ENCODE results near the gene CCNQ. TPM values are rescaled to one million over a fixed set of nuclear protein-coding genes. Genes with fewer than 3 reads are reported as not detected.

CCNQ gene
- total RNA-seq, 1 donor: 29.3 TPM

DNA sequence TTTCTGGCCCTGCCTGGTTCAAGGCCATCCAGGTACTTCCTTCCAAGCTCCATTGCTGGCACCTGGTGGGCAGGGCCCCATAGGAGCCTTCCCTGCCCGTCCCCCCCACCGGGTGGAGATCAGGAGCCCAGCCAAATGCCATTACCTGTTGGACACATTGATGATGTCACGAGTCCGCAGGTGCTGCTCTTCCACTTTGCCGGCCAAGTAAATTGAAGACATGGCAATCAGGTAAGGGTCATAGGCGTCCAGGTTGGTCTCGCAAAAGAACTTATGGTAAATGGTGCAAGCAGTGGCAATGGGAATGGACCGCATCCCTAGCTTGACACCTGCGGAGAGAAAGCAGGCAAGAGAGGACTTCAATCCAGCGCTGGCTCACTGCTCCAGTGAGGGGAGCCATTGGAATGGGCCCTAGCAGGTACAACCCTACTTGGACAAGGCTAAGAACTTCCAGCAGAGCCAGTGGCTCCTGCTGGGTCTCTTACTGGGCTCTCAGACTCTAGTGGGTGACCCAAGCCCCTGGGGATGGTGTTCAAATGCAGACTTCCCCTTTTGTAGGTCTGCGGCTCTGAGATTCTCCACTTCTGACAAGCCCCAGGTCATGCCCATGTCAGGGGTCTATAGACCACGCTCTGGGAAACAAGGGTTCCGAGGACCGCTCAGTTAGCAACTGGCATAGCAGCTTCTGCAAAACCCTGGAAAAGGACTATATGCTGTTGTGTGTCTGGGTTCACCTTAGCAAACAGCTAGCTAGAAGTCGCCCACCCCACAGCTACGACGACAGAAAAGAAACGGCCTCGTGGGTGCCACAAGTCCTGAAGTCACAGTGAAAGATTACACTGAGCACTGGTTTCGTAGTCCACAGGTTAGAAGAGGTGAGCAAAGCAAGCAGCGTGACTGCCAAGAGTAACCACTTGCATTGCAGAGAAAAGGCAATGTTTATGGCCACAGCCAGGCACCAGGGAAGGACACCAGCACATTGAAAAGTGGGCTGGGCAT is 2.8 kb downstream of the CCNQ start:
- H3K79me2 ChIP-seq (ENCODE audit: insufficient read depth, low read length): peaks cover 24% of the 10 kb centered on the region
- peaks cover 3% of the 10 kb centered on the region for H3K36me3 ChIP-seq (ENCODE audit: insufficient read depth, low read length)
- H3K27me3 ChIP-seq (ENCODE audit: insufficient read depth, low read length): no peaks in the 10 kb centered on the region
- no peak overlapping the region for H3K27ac ChIP-seq (ENCODE audit: low read depth, low read length)
- no peak overlapping the region for H3K4me2 ChIP-seq (ENCODE audit: insufficient read depth, low read length)
- H3K4me1 ChIP-seq (ENCODE audit: insufficient read depth, low read length): no peaks in the 10 kb centered on the region
- DNase-seq (ENCODE audit: insufficient read length, low spot score, missing footprints): peak; percentile 68
- H4K20me1 ChIP-seq (ENCODE audit: insufficient read depth, low read length): peaks cover 21% of the 10 kb centered on the region
- TF ChIP-seq CTCF (IDR thresholded peaks at IDR 0.05; ENCODE audit: extremely low read depth, low read depth, low read length): no peak
- H2AFZ ChIP-seq (ENCODE audit: low read length): no peak overlapping the region
- H3K4me3 ChIP-seq (ENCODE audit: insufficient read depth, low read length): no peak overlapping the region
- H3K9me3 ChIP-seq (ENCODE audit: low read depth, low read length): no peaks in the 10 kb centered on the region

- Histone ChIP-seq H3K27me3 (ENCODE audit: insufficient read depth, low read length) (no peaks in the 10 kb centered on the region), H2AFZ (ENCODE audit: low read length) (no peak overlapping the region), H3K4me2 (ENCODE audit: insufficient read depth, low read length) (no peak overlapping the region), H3K27ac (ENCODE audit: low read depth, low read length) (no peak overlapping the region), H3K4me3 (ENCODE audit: insufficient read depth, low read length) (no peak overlapping the region), H3K4me1 (ENCODE audit: insufficient read depth, low read length) (no peaks in the 10 kb centered on the region), H3K9me3 (ENCODE audit: low read depth, low read length) (no peaks in the 10 kb centered on the region), H4K20me1 (ENCODE audit: insufficient read depth, low read length) (peaks cover 21% of the 10 kb centered on the region), H3K36me3 (ENCODE audit: insufficient read depth, low read length) (peaks cover 3% of the 10 kb centered on the region), H3K79me2 (ENCODE audit: insufficient read depth, low read length) (peaks cover 24% of the 10 kb centered on the region)
- TF ChIP-seq CTCF (IDR thresholded peaks at IDR 0.05; ENCODE audit: extremely low read depth, low read depth, low read length): no peak
- DNase-seq (ENCODE audit: insufficient read length, low spot score, missing footprints): peak; percentile 86
These were observed 3.6 kb downstream of the CCNQ start for GRCh38 chrX:153595387-153595786.

GRCh38 chrX:153593811-153594500 is 5.0 kb downstream of the CCNQ start:
- Histone ChIP-seq H4K20me1 (ENCODE audit: insufficient read depth, low read length) (peaks cover 21% of the 10 kb centered on the region), H3K9me3 (ENCODE audit: low read depth, low read length) (no peaks in the 10 kb centered on the region), H3K36me3 (ENCODE audit: insufficient read depth, low read length) (peaks cover 3% of the 10 kb centered on the region), H3K79me2 (ENCODE audit: insufficient read depth, low read length) (peaks cover 24% of the 10 kb centered on the region), H3K27me3 (ENCODE audit: insufficient read depth, low read length) (no peaks in the 10 kb centered on the region), H3K4me2 (ENCODE audit: insufficient read depth, low read length) (no peak overlapping the region), H3K4me1 (ENCODE audit: insufficient read depth, low read length) (no peaks in the 10 kb centered on the region), H3K4me3 (ENCODE audit: insufficient read depth, low read length) (no peak overlapping the region), H2AFZ (ENCODE audit: low read length) (no peak overlapping the region), H3K27ac (ENCODE audit: low read depth, low read length) (no peak overlapping the region)
- DNase-seq (ENCODE audit: insufficient read length, low spot score, missing footprints): peak; percentile 76
- no peak for TF ChIP-seq CTCF (IDR thresholded peaks at IDR 0.05; ENCODE audit: extremely low read depth, low read depth, low read length)
